Ramos (cell line): Measurements from ENCODE around the gene KDELR1.
"Not testable (repeated sequence)": the region's sequence is repeated elsewhere in the genome, so short reads cannot be mapped to it uniquely, and the experiment has no call there.

Experiments
- in situ Hi-C: fragments of 300-500 bp; cut with MboI; formaldehyde crosslinking; loops from one replicate; pipeline ENCODE4 v1.14.3; 2022; ENCODE audit warnings: low sequenced_read_pairs; ENCODE audit not compliant: unreplicated experiment

The KDELR1 gene

GRCh38 chr19:48372904-48373303 lies 18.4 kb downstream of the KDELR1 start:
- in situ Hi-C loops: no loop called here

GRCh38 chr19:48371771-48372170 lies 19.6 kb downstream of the KDELR1 start:
- in situ Hi-C loops: not testable (repeated sequence)

DNA sequence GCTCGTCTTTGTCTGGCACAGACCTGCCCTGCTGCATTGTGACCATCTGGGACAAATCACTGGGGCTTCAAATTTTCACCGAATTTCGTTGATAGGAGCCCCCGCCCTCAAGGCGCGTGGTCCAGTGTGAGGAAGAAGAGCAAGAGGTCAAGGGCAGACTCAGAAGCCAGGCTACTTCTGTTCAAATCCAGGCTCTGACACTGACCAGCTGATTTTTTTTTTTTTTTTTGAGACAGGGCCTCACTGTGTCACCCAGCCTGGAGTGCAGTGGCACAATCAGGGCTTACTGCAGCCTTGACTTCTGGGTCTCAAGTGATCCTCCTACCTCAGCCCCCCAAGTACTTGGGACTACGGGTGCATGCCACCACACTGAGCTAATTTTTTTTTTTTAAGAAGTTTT lies 20.0 kb downstream of the KDELR1 start:
- in situ Hi-C loops: no loop called here

DNA sequence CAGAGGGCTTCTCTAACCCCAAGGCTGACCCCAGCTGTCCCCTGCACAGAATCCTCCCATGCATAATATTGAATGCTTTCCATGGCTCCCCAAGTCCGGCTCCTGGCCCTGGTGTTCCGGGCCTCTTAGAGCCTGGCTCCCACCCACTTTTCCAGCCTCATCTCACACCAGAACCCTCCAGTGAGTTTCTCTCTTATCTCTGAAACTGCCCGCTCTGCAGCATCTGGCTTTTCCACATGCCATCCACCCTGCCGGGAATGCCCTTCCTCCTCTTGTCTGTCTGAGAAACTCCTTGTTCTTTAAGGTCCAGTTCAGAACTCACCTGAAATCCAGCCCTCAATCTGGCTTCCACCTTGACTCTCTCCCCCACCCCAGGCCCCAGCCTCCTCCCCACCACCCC lies 20.4 kb downstream of the KDELR1 start:
- in situ Hi-C loops: no loop called here

- in situ Hi-C loops: no loop called here
Observed at GRCh38 chr19:48368936-48369335, 22.4 kb downstream of the KDELR1 start.

DNA sequence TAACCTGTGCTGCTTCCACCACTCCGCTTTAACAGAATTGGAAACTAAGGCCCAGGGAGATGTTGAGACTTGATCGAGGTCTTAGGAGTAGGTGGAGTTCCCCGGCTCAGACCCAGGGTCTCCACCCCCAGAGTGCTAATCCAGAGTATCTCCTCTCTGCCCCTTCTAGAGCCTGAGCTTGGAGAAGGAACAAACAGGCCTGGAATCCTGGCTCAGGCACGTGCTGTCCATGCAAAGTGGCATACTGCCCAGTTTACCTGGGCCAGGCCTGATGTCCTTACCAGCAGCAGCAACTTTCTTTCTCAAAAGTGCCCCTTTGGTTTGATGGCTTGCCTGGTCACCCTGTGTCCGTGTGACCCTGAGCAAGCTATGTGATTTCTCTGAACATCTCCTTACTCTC lies 23.5 kb downstream of the KDELR1 start:
- in situ Hi-C loops: no loop called here

- in situ Hi-C loops: no loop called here
Observed at GRCh38 chr19:48365602-48366001, 25.7 kb downstream of the KDELR1 start.

DNA sequence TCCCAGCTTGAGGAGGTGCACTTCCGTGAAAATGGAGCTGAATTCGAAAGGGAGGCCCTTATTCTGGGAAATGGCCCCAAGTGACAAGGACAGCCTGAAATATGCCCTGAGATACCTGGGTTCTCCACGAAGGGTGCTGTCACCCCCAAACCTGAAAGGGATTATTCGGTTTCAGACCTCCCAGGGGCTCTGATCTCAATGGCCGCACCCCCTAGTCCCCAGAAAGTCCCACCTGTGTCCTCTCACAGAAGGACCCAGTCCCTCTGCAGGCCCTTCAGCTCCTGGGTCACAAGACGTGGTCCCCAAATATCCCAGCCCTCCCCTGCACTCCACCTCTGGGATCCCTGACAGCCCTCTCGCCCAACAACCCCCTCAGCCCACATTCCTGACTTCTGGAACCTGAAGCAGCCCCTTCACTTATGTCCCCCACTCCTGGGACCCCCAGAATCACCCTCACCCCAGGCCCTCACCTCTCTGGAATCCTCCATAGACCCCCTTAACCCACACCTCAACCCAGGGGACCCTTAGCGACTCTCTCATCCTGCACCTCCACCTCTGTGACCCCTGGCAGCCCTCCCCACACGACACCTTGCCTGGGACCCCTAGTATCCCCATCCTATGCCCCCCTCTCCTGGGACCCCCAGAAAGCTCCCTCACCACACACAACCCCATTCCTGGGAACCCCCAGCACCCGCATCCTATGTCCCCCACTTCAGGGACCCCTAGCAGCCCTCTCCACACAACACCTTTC lies 26.6 kb downstream of the KDELR1 start:
- in situ Hi-C loops: no loop called here

DNA sequence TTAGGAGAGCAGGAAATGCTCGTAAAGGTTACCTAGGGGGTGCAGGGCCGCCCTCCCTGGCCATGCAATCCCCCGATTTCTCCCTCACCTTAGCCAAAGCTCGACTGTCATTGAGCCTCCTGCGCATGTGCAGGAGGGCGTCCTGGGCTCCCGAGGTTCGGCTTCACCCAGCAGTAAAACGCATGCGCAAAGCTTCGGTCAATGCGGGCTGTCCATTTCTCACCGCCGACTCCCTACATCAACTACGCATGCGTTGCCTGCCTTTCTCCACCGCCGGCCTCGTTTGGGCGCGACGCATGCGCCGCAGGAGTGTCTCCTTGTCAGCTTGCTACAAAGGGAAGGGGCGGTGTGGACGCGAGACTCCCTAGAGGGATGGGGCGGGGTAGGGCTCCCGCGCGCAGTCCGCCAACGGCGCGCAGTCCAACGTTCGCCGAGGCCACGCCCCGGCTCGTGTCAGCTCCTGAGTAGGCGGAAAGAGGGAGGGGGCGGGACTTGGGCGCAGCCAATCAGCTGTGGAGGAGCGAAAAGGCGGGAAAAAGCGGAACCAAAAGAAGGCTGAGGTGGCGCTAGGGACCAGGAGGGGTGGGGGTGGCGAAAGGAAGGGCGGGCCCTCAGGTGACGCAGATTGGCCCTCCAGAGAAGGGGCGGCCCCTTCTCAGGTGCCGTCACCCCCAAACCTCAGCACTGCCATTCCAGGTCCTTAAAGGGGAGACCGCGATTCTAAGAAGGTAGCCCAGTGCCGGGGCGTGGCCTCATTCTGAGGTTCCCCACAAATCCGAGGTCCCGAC lies 27.3 kb downstream of the KDELR1 start, which contains the start of the genes SYNGR4 and TMEM143:
Gene SYNGR4 (plus strand): TSS at position 558 of the 788 bp plus-strand sequence. CDS start 1,476 bp downstream, outside the sequence.
Gene TMEM143 (minus strand): TSS at position 131 of the 788 bp plus-strand sequence. CDS start 20 bp downstream, at position 111.
- in situ Hi-C loops: no loop called here

GRCh38 chr19:48363500-48363809 lies 27.9 kb downstream of the KDELR1 start:
- in situ Hi-C loops: no loop called here

DNA sequence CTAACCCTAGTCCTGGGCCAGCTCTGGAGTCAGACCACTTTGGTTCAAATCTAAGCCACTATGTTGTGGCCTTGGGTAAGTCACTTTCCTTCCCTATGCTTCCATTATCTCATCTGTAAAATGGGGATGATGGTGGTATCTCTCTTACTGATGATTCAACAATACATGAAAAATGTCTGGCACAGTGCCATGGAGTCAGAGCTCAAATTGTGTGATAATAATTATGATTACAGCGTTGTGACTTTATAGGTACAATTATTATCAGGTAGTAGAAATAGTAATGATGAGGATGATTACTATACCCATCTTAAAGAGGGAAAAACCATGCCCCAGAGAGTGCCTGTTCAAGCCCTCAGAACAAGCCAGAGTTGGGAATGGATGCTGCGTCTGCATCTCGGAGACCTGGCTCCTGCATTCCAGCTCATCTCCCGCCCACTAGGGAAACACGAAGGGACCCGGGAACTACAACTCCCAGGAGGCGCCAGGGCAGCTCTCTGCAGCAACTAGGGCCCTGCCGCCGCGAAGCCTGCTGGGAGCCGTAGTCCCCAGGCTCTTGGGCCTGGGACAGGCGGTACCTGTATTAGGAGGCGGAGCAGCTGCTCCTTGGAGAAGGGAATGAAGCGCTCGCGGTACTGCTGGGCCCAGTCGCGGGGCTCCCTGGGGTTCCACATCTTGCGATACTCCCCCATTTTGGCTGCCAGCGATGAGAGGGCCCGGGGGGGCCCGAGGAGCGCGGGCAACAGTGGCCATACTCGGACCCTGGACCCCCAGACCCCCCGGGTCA lies 28.4 kb downstream of the KDELR1 start:
- in situ Hi-C loops: no loop called here

DNA sequence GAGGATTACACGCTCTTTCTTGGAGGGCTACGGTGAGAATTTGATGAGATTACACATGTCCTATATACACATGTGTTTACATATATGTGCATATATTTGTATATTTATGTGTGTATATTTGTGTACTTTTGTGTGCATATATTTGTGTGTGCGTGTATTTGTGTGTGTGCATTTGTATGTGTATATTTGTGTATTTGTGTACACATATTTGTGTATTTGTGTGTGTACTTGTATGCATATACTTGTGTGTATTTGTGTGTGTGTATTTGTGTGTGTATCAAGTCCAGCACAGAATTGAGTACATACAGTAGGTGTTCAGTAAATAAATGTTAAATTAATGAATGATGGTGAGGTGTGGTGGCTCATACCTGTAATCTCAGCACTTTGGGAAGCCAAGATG lies 29.4 kb downstream of the KDELR1 start:
- in situ Hi-C loops: no loop called here

GRCh38 chr19:48359123-48359522 lies 32.2 kb downstream of the KDELR1 start:
- in situ Hi-C loops: no loop called here

DNA sequence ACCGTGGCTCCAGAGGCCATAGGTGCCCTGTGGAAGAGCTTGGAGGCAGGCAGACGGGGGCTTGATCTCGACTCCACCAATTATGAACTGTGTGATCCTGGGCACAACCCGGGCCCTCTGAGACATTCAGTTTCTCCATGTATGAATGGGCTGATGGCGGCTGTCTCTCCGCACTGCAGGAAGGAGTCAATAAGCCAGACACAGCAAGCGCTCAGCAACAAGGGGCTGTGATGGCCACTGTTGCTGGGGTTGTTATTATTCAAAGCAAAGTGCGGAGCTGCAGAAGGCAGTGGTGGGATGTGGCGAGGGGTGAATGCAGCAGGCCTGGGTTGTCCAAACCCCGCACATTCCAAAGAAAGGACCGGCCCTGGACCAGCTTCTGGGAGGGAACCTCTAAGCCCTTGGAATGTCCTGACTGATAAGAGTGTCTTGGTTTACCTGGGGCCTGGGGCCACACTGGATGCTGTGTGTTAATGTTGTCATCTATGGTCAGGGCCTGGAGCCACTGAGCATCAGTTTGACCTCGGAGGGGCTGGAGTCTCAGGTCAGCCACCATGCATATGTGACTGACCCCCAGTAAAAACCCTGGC lies 35.9 kb downstream of the KDELR1 start:
- in situ Hi-C loops: no loop called here

DNA sequence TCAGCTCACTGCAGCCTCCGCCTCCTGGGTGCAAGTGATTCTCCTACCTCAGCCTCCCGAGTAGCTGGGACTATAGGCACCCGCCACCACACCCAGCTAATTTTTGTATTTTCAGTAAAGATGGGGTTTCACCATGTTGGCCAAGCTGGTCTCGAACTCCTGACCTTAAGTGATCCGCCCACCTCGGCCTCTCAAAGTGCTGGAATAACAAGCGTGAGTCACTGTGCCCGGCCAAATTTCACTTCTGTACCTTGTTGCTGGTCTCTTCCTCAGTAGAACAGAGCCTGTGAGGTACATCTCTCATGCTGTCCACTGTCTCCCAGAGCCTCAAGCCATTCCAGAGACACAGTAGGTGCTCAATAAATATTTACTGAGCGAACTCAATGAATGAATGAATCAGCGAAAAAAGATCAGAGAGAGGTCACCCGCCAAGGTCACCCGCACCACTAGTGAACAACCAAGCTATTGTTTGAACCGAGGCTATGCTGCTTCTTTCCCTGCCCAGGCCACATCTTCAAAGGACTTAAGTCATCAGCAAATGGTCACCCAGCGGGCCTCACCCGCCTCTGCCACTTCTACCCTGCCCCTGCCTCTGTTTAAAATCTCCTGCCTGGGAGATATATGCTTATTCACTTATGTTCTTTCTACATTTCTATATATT lies 36.9 kb downstream of the KDELR1 start:
- in situ Hi-C loops: no loop called here

- in situ Hi-C loops: no loop called here
Observed at GRCh38 chr19:48353677-48354076, 37.7 kb downstream of the KDELR1 start.

DNA sequence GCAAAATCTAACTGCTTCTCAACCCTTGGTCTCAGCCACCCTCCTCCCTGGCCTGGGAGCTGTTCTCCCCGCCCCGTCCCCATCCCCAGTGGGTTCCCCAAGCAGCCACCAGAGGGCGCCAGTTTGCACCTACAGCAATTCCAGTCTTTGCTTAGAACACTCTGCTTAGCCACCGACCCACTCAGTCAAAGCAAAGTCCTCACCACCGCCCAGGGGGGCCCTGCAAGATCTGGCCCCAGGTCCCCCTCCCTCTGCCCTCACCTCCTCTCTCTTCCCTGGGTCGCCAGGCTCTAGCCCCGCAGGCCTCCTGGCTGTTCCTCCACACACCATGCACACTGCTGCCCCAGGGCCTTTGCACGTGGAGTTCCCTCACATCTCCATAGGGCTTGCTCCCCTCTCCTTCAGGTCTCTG lies 40.0 kb downstream of the KDELR1 start:
- in situ Hi-C loops: no loop called here

DNA sequence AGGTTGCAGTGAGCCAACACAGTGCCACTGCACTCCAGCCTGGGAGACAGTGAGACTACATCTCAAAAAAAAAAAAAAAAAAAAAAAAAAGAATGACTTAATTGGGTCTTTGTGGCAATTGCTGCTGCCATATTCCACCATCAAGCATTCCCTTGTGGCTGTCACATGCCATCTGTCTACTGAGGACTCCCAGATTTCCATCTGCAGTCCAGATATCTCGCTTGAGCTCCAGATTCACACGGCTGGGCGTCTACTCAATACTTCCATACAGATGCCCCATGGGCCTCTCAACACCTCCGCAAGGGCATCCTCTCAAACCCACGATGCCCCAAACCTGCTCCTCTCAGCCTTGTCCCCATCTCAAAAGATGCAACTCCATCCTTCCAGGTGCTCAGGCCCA lies 40.5 kb downstream of the KDELR1 start:
- in situ Hi-C loops: no loop called here

DNA sequence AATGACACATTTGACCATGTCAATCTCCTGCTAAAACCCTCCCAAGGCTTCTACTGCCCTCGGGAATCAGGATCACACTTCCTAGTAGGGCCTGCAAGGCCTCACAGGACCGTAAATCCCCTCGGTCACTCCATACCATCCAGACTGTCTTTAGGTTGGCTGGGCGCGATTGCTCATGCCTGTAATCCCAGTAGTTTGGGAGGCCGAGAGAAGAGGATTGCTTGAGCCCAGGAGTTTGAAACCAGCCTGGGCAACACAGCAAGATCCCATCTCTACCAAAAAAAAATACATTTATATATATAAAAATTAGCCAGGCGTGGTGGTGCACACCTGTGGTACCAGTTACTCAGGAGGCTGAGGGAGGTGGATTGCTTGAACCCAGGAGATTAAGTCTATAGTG lies 42.6 kb downstream of the KDELR1 start:
- in situ Hi-C loops: no loop called here

- in situ Hi-C loops: no loop called here
Observed at GRCh38 chr19:48348045-48348444, 43.3 kb downstream of the KDELR1 start.
